CD8-positive, alpha-beta memory T cell (primary cell): ENCODE results near the gene LMO7. TPM values are rescaled to one million over a fixed set of nuclear protein-coding genes. Genes with fewer than 3 reads are reported as not detected.
"Not testable (repeated sequence)": the region's sequence is repeated elsewhere in the genome, so short reads cannot be mapped to it uniquely, and the experiment has no call there.

Experiments used
- CTCF ChIA-PET: fragments of 350-600 bp; sonication (Branson Sonifier 250); formaldehyde crosslinking; loops from one replicate; lab custom pipeline; 2021; ENCODE audit warnings: antibody characterized with exemption; lab: Charles Lee
- POLR2A ChIA-PET: fragments of 350-600 bp; sonication (Branson Sonifier 250); formaldehyde crosslinking; loops from one replicate; lab custom pipeline; 2021; ENCODE audit warnings: antibody characterized with exemption; lab: Charles Lee
- DNase-seq, 5 donors: peaks; one replicate each; pipeline versions ENCODE4 v3.0.0 to v3.0.0-alpha.2; 2020 to 2022; ENCODE audit warnings: mixed read lengths in 1 of 5
- H3K27ac ChIP-seq: one replicate; pipeline ENCODE4 v1.7.0; 2013; ENCODE audit warnings: low read depth, mild to moderate bottlenecking, low read length, moderate library complexity
- H3K27me3 ChIP-seq: 2 replicates; pipeline ENCODE4 v1.7.0; 2013; ENCODE audit warnings: low read length, mild to moderate bottlenecking; ENCODE audit not compliant: insufficient read depth, poor library complexity, severe bottlenecking
- H3K36me3 ChIP-seq: 2 replicates; pipeline ENCODE4 v1.7.0; 2013; ENCODE audit warnings: mild to moderate bottlenecking, low read length, moderate library complexity; ENCODE audit not compliant: insufficient read depth
- H3K4me1 ChIP-seq: 2 replicates; pipeline ENCODE4 v1.7.0; 2013; ENCODE audit warnings: mild to moderate bottlenecking, low read length, moderate library complexity; ENCODE audit not compliant: insufficient read depth
- H3K4me3 ChIP-seq: 2 replicates; pipeline ENCODE4 v1.7.0; 2013; ENCODE audit warnings: mild to moderate bottlenecking, low read length
- H3K9me3 ChIP-seq: 2 replicates; pipeline ENCODE4 v1.7.0; 2013; ENCODE audit warnings: mild to moderate bottlenecking, low read length
- H3K27ac Mint-ChIP-seq, 8 donors: one replicate each; pipeline ENCODE4 v1.8.0; 2020 to 2021; ENCODE audit warnings: mixed read lengths in 8 of 8, mild to moderate bottlenecking in 6 of 8, inconsistent platforms in 3 of 8, moderate library complexity in 3 of 8
- H3K27me3 Mint-ChIP-seq, 2 donors: one replicate each; pipeline ENCODE4 v1.8.0; 2020 to 2021; ENCODE audit warnings: mixed read lengths in 2 of 2, mild to moderate bottlenecking in 1 of 2, moderate library complexity in 1 of 2
- H3K36me3 Mint-ChIP-seq, 3 donors: one replicate each; pipeline ENCODE4 v1.8.0; 2020 to 2021; ENCODE audit warnings: mixed read lengths in 3 of 3, inconsistent platforms in 1 of 3, mild to moderate bottlenecking in 1 of 3
- H3K4me1 Mint-ChIP-seq, 3 donors: one replicate each; pipeline ENCODE4 v1.8.0; 2020 to 2021; ENCODE audit warnings: mixed read lengths in 3 of 3, inconsistent platforms in 1 of 3, mild to moderate bottlenecking in 1 of 3
- H3K4me3 Mint-ChIP-seq, 7 donors: one replicate each; pipeline ENCODE4 v1.8.0; 2020 to 2021; ENCODE audit warnings: mixed read lengths in 7 of 7, mild to moderate bottlenecking in 6 of 7, moderate library complexity in 4 of 7, inconsistent platforms in 2 of 7
- H3K9me3 Mint-ChIP-seq, 5 donors: one replicate each; pipeline ENCODE4 v1.8.0; 2020 to 2022; ENCODE audit warnings: mixed read lengths in 5 of 5, mild to moderate bottlenecking in 3 of 5, moderate library complexity in 2 of 5, inconsistent platforms in 1 of 5
- polyA plus RNA-seq: library from polyadenylated mRNA; unstranded; fragments of 300-500 nt; fragmentation: Illumina TruSeq; gene quantifications from one replicate; pipeline ENCODE4 v1.2.3, GENCODE V29; 2021
- total RNA-seq, 2 experiments: library from RNA; stranded (reverse); gene quantifications; one replicate each; pipeline ENCODE4 v1.2.3, GENCODE V29; 2021

LMO7 gene
- total and polyA plus RNA-seq, 3 experiments from 2014 or later = 4.6 to 4.9 (median 4.7) TPM

DNA sequence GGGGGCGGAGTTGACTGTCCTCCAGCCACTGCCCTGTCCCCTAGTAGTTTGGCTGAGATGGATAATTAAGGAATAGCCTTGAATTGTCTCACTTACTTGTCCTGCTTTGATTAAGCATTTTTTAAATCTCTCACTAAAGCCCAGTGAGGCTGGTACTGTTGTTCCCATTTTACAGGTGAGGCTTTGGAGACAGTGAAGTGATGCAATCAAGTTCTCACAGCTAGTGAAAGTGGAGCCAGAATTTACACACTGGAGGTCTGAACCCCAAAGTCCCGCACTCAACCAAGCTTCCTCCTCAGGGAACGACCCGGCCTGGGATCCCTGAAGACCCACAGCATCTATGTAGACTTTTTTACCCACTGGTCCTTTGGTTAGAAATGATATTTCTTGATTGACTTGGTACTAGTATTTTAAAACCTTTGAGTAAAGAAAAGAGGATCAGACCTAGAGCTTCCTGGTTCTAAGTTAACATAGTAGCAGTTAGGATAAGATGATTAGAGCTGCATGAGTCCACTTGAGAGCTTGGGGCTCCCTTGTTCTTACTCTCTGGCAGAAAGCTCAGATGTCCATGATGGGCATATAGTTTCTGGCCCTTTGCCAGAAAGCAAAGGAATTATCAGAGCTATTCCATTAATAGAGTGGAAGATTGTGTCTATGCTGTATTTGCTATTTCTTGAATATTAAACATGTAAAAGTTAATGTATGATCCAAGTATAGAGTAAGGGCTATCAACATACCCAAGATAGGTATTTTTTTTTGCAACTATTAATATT is 154.3 kb downstream of the LMO7 start:
- DNase-seq = no peak
- Histone ChIP-seq H3K4me3 (no peak overlapping the region), H3K36me3 (no peaks in the 10 kb centered on the region), H3K9me3 (no peaks in the 10 kb centered on the region), H3K4me1 (no peaks in the 10 kb centered on the region), H3K27me3 (no peaks in the 10 kb centered on the region), H3K27ac (no peak overlapping the region)
- Mint-ChIP-seq H3K4me3 (no peak overlapping the region), H3K27me3 (peaks cover 0 to 2% of the 10 kb centered on the region in 2 donors), H3K9me3 (no peaks in the 10 kb centered on the region), H3K27ac (no peak overlapping the region), H3K4me1 (no peaks in the 10 kb centered on the region), H3K36me3 (peaks cover 0 to 7% (median 0%) of the 10 kb centered on the region in 3 donors)
- ChIA-PET CTCF (no interaction called here), POLR2A (no interaction called here)

DNA sequence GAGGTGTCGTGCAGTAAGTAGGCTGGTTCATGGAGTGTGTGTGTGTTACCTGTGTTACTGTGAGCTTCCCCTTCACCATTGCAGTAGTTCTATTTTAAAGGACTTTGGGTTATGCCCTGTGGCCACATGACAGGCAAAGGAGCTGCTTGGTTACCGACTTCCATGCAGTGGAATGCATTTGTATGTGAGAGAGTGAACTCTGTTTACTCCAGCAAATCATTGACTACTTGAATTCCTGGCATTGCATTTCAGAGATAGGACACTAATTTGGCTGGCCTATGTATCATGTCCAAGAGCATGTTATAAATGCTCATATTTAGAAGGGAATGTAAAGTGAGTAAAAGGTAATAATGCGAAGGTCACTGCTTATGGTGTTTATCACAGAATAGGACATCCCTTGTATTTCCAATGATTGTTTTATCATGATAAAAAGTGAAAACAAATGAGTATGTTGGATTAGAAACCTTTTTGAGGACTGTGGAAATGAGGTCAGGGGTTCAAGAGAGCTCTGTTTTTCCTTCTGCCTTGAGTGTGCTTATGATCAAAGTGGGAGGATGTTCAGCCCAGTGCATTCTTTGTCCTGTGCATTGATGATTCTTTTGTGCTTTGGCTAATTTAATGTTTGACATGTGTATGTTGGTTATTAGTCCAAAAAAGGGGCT is 156.5 kb downstream of the LMO7 start:
- CTCF ChIA-PET = interaction anchor here (0.9 kb wide), 1 partner anchor 32 kb away, joined by 3 read pairs; no protein-coding TSS in a partner anchor

DNA sequence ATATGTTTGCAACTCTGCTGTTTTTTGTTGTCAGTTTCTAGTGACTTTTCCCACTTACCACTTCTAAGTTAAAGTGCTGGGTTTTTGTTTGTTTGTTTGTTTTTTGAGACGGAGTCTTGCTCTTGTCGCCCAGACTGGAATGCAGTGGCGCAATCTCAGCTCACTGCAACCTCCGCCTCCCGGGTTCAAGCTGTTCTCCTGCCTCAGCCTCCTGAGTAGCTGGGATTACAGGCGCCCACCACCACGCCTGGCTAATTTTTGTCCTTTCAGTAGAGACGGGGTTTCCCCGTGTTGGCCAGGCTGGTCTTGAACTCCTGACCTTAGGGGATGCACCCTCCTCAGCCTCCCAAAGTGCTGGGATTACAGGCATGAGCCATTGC is 157.0 kb downstream of the LMO7 start:
- H3K27me3 Mint-ChIP-seq, H3K4me3 ChIP-seq, H3K27ac ChIP-seq, DNase-seq, H3K4me1 ChIP-seq, H3K36me3 ChIP-seq, H3K4me1 Mint-ChIP-seq, H3K9me3 Mint-ChIP-seq, POLR2A ChIA-PET, H3K4me3 Mint-ChIP-seq, H3K9me3 ChIP-seq, H3K27me3 ChIP-seq: not testable (repeated sequence)
- CTCF ChIA-PET = interaction anchor here (0.9 to 1.5 kb wide), 2 partner anchors 33 to 97 kb away, joined by 3 read pairs; no protein-coding TSS in a partner anchor
- peak overlapping the region in 1 of 8 donors; percentile 26 for H3K27ac Mint-ChIP-seq
- H3K36me3 Mint-ChIP-seq = peaks cover 7 to 15% (median 10%) of the 10 kb centered on the region in 3 donors

More for the DNA sequence above, 156.5 kb downstream of the LMO7 start:
- Histone ChIP-seq H3K4me3 (no peak overlapping the region), H3K4me1 (no peaks in the 10 kb centered on the region), H3K9me3 (no peaks in the 10 kb centered on the region), H3K27ac (no peak overlapping the region), H3K36me3 (no peaks in the 10 kb centered on the region), H3K27me3 (no peaks in the 10 kb centered on the region)
- POLR2A ChIA-PET = no interaction called here
- Mint-ChIP-seq H3K27ac (no peak overlapping the region), H3K9me3 (no peaks in the 10 kb centered on the region), H3K27me3 (no peaks in the 10 kb centered on the region), H3K36me3 (peaks cover 7 to 14% (median 10%) of the 10 kb centered on the region in 3 donors), H3K4me1 (no peaks in the 10 kb centered on the region), H3K4me3 (no peak overlapping the region)
- no peak for DNase-seq

DNA sequence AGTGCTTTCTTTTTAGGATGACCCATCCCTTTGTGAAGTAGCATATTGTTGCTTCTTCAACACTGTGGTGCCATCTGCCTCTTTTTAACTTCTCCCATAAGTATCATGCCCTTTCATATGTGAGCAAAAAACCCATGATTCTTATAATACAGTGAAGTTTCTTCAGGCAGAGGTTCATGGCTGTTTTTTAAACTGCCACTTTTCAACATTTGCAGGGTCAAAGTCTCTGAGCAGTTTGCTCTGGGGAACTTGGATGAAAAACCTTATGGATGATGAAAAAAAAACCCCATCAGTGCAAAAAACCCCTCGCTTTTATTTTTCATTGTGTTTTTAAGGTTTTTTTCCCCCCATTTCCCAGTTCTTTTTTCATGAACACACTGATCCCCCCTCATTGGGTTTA is 158.5 kb downstream of the LMO7 start:
- Mint-ChIP-seq H3K4me1 (no peaks in the 10 kb centered on the region), H3K27ac (no peak overlapping the region), H3K27me3 (no peaks in the 10 kb centered on the region), H3K36me3 (peaks cover 7 to 16% (median 10%) of the 10 kb centered on the region in 3 donors), H3K9me3 (no peaks in the 10 kb centered on the region), H3K4me3 (no peak overlapping the region)
- ChIA-PET POLR2A (no interaction called here), CTCF (interaction anchor here (1.5 kb wide), 2 partner anchors 75 to 98 kb away, joined by 3 read pairs; no protein-coding TSS in a partner anchor)
- Histone ChIP-seq H3K27ac (no peak overlapping the region), H3K4me1 (no peaks in the 10 kb centered on the region), H3K9me3 (no peaks in the 10 kb centered on the region), H3K4me3 (no peak overlapping the region), H3K36me3 (no peaks in the 10 kb centered on the region), H3K27me3 (no peaks in the 10 kb centered on the region)
- DNase-seq = no peak

DNA sequence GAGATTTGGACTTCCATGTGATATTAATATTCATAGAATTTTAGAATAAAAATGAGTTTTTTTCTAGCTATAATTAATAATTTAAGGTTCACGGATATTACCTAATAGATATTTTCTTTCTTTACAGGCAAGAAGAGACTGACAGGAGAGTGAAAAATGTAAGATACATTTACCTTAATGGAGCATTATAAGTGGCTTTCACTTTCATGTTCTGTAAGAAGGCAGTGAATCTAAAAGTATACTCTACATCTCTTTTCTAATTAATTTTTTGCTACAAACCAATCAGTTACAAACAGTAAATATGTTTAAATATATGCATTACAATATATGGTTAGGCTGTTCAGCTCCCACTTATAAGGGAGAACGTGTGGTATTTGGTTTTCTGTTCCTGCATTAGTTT is 159.1 kb downstream of the LMO7 start:
- no peak for DNase-seq
- no peaks in the 10 kb centered on the region for H3K4me1 ChIP-seq
- Mint-ChIP-seq H3K9me3 (no peaks in the 10 kb centered on the region), H3K27me3 (no peaks in the 10 kb centered on the region), H3K36me3 (peaks cover 7 to 16% (median 10%) of the 10 kb centered on the region in 3 donors), H3K27ac (no peak overlapping the region), H3K4me3 (no peak overlapping the region), H3K4me1 (no peaks in the 10 kb centered on the region)
- H3K36me3 ChIP-seq = no peaks in the 10 kb centered on the region
- no peaks in the 10 kb centered on the region for H3K9me3 ChIP-seq
- no peak overlapping the region for H3K4me3 ChIP-seq
- no peak overlapping the region for H3K27ac ChIP-seq
- ChIA-PET CTCF (interaction anchor here (1.5 kb wide), 1 partner anchor 74 kb away, joined by 3 read pairs; no protein-coding TSS in a partner anchor), POLR2A (no interaction called here)
- no peaks in the 10 kb centered on the region for H3K27me3 ChIP-seq

DNA sequence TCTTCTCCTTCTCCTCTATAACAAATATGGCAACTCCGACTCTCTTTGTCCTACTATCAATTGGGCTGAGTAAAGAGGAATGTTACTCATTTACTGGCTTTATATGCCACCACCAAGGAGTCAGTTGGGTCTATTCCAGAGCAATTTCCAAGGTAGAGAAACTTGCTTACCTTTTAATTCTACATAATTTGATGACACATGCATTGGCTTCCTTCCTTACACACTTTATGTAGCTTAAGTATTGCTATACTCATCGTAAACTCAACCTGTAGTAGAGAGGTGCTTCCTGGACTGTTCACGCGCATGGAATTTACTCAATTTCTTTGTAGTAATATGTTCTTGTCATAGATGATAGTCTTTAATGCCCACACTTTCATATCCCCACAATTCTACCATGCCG is 160.7 kb downstream of the LMO7 start:
- no peaks in the 10 kb centered on the region for H3K27me3 ChIP-seq
- no peaks in the 10 kb centered on the region for H3K36me3 ChIP-seq
- H3K4me1 ChIP-seq = no peaks in the 10 kb centered on the region
- Mint-ChIP-seq H3K9me3 (no peaks in the 10 kb centered on the region), H3K36me3 (peaks cover 7 to 23% (median 10%) of the 10 kb centered on the region in 3 donors), H3K4me3 (no peak overlapping the region), H3K27me3 (no peaks in the 10 kb centered on the region), H3K4me1 (peaks cover under 1 to 12% (median 12%) of the 10 kb centered on the region in 3 donors), H3K27ac (no peak overlapping the region)
- H3K4me3 ChIP-seq = no peak overlapping the region
- POLR2A ChIA-PET = no interaction called here
- no peak overlapping the region for H3K27ac ChIP-seq
- DNase-seq = no peak
- CTCF ChIA-PET = interaction anchor here (1.4 kb wide), 1 partner anchor 101 kb away, joined by 3 read pairs; no protein-coding TSS in a partner anchor
- no peaks in the 10 kb centered on the region for H3K9me3 ChIP-seq

DNA sequence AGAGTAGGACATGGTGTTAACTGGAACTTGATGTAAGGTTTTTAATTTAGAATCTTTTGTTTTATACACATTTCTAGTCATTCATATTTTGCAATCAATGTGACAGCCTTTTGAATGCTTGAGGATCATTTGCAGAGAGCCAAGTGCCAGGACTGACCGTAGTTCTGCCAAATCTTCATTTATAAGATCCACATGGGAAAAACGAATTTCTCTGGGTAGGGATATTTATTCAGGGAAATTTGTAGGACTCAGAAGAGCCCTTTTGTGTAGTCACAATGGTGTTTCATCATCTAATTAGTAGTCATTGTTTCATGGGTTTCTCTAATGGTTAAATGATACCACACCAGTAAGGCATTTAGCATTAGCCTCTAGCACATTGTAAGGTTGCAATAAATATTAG is 161.1 kb downstream of the LMO7 start:
- H3K36me3 ChIP-seq = no peaks in the 10 kb centered on the region
- H3K36me3 Mint-ChIP-seq = peaks cover 7 to 23% (median 10%) of the 10 kb centered on the region in 3 donors
- H3K4me1 ChIP-seq = peaks cover 1% of the 10 kb centered on the region
- no peak for DNase-seq
- H3K9me3 Mint-ChIP-seq = no peaks in the 10 kb centered on the region
- H3K4me1 Mint-ChIP-seq = peaks cover 2 to 14% (median 12%) of the 10 kb centered on the region in 3 donors
- POLR2A ChIA-PET = no interaction called here
- no peaks in the 10 kb centered on the region for H3K27me3 Mint-ChIP-seq
- H3K27ac ChIP-seq = no peak overlapping the region
- CTCF ChIA-PET = interaction anchor here (1.4 kb wide), 1 partner anchor 102 kb away, joined by 3 read pairs; no protein-coding TSS in a partner anchor
- H3K4me3 ChIP-seq = no peak overlapping the region
- no peak overlapping the region for H3K4me3 Mint-ChIP-seq
- H3K9me3 ChIP-seq = no peaks in the 10 kb centered on the region
- no peaks in the 10 kb centered on the region for H3K27me3 ChIP-seq
- no peak overlapping the region for H3K27ac Mint-ChIP-seq

DNA sequence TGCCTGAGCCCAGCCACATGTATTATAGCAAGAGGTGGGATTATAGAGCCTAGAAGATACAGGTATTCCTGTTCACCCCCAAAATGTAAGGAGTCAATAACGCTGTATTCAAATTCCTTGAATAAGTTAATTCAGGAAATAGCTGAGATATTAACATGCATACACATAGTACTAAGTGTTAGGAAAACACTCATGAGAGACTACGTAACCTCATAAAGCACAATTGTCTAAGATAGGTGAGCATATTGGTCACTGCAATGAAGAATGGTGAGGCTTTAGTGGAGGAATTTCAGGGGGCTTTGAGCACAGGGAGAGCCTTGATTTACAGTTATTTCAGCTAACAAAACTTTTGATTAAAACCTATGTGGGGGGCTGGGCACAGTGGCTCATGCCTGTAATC is 161.6 kb downstream of the LMO7 start:
- no peak overlapping the region for H3K4me3 Mint-ChIP-seq
- Histone ChIP-seq H3K36me3 (no peaks in the 10 kb centered on the region), H3K27me3 (no peaks in the 10 kb centered on the region), H3K9me3 (no peaks in the 10 kb centered on the region), H3K27ac (no peak overlapping the region), H3K4me3 (no peak overlapping the region), H3K4me1 (peaks cover 6% of the 10 kb centered on the region)
- no peak for DNase-seq
- H3K4me1 Mint-ChIP-seq = peaks cover 7 to 19% (median 17%) of the 10 kb centered on the region in 3 donors
- H3K27ac Mint-ChIP-seq = no peak overlapping the region
- POLR2A ChIA-PET = no interaction called here
- CTCF ChIA-PET = interaction anchor here (1.4 kb wide), 1 partner anchor 102 kb away, joined by 3 read pairs; no protein-coding TSS in a partner anchor
- no peaks in the 10 kb centered on the region for H3K27me3 Mint-ChIP-seq
- no peaks in the 10 kb centered on the region for H3K9me3 Mint-ChIP-seq
- H3K36me3 Mint-ChIP-seq = peaks cover 4 to 23% (median 10%) of the 10 kb centered on the region in 3 donors
